ENCODE data around the gene OR2L13.
"Not testable (repeated sequence)": the region's sequence is repeated elsewhere in the genome, so short reads cannot be mapped to it uniquely, and the experiment has no call there.

Gene OR2L13, protein sequence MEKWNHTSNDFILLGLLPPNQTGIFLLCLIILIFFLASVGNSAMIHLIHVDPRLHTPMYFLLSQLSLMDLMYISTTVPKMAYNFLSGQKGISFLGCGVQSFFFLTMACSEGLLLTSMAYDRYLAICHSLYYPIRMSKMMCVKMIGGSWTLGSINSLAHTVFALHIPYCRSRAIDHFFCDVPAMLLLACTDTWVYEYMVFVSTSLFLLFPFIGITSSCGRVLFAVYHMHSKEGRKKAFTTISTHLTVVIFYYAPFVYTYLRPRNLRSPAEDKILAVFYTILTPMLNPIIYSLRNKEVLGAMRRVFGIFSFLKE

DNA sequence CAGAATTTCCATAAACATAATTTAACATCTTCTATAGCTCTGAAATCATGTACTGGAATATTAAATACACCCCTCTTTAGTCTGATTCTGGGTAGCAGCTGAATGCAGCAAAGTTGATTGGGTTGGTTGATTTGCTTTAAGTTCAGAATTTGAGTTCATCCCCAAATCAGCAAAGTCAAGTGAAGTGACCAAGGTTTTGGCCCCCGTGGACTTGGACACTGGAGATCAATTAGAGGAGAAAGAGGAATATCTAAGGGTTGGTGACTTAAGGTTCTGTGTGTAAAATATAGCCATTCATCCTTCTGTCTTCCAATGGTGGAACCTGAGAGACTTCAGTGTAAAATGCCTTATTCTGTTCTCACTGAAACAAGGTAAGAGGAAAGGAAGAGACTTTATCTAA, at the start of gene OR2L13:
Gene OR2L13 (plus strand): TSS at position 301 of the 400 bp plus-strand sequence. CDS start 4,192 bp downstream, outside the sequence.
- no peak for DNase-seq

DNA sequence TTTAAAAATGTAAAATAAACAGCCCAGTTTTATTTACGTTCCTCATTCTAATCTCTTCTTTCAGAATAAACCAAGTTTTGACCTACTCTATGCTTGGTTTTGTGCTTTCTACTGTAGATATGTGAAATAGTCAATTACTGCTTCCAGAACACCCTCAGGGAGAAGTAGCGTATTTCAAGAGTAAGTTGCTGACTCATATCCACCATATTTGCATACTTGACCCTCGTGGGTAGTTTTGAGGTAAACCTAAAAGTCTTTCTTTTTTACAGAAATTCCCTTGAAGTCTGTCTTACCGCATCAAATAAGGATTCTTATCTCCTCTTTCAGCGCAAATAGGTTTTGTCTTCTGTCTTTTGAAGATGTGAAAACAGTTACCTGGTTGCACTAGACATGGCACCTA, 49.8 kb upstream of the OR2L13 start:
- DNase-seq = no peak

DNA sequence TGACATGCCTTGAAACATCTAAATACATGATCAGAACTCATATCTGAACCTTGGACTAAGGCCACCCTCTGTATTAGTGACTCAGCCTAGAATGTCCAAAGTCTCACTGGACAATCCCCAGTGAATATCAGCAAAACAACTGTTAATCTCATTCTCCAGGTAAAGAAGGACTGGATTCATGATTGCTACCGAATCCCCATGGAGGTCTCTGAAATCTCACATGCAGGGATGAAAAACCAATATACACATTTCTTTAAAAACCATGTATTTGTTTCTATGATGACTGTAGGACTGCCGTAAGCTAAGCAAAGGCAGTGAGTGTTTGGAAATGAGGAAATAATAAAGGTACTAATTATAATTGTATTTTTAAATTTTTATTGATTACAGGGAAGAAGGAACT, 48.4 kb upstream of the OR2L13 start, which contains the start of gene OR2L3:
Gene OR2L3 (plus strand): TSS at position 301 of the 400 bp plus-strand sequence. CDS start 13,846 bp downstream, outside the sequence.
- no peak for DNase-seq

DNA sequence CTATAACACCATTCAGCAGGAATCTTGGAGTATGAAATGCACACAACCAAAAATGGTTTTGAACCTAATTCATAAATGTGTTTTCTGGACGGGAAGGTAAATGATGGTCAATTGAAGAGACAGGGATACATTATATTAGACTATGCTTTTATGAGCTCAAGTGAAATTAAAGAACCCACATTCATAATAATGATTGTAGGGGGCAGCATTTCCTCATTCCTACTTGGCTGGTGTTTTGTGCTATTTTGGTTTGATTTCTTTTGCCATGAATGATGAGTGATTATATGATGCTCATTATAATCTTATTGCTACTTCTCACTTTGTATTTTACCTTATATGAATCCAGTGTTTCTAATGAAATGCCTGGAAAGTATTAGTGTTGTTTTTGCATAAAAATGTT, 48.0 kb upstream of the OR2L13 start:
- no peak for DNase-seq

DNA sequence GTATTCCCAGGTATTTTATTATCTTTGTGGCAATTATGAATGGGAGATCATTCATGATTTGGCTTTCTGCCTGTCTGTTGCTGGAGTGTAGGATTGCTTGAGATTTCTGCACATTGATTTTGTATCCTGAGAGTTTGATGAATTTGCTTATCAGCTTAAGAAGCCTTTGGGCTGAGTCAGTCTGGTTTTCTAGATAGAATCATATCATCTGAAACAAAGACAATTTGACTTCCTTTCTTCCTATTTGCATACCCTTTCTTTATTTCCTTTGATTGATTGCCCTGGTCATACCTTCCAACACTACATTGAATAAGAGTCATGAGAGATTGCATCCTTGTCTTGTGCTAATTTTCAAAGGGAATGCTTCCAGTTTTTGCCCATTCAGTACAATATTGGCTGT, 40.3 kb upstream of the OR2L13 start:
- no peak for DNase-seq

DNA sequence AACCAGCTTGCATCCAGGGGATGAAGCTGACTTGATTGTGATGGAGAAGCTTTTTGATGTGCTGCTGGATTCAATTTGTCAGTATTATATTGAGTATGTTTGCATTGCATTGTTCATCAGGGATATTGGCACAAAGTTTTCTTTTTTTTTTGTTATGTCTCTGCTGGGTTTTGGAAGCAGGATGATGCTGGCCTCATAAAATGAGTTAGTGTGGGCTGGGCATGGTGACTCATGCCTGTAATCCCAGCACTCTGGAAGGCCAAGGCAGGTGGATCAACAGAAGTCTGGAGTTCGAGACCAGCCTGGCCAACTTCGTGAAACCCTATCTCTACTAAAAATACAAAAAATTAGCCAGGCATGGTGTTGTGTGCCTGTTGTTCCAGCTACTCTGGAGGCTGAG, 39.7 kb upstream of the OR2L13 start:
- no peak for DNase-seq

DNA sequence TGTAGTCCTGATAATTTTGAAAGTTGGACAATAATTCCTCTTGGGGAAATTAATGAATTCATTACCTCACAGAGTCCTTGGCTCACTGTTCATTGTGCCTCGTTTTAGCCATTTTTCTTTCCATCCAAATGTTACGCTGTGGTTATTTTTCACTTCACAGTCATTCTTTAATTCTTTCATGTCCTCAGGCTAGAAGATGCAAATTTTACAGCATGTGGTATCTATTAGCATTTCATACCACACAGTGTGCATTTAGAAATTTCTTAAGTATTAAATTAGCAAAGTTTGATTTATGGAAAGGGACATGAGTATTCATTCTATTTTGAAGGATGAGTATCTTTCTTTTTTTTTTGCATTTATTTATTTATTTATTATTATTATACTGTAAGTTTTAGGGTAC, 29.9 kb upstream of the OR2L13 start:
- DNase-seq = no peak

DNA sequence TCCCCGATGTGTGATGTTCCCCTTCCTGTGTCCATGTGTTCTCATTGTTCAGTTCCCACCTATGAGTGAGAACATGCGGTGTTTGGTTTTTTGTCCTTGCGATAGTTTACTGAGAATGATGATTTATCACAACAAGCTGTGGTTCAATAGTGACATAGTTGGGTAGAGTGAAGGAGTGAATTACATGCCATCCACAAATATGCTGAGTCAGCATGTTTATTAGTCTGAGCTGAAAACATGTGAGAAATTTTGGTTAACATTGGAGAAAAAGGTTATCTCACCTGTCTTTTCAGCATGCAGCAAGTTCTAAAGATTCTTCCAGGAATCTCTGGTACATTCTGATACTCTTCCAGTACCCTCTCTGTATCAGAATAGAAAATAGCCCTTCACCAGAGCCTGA, 29.4 kb upstream of the OR2L13 start:
- DNase-seq = no peak

DNA sequence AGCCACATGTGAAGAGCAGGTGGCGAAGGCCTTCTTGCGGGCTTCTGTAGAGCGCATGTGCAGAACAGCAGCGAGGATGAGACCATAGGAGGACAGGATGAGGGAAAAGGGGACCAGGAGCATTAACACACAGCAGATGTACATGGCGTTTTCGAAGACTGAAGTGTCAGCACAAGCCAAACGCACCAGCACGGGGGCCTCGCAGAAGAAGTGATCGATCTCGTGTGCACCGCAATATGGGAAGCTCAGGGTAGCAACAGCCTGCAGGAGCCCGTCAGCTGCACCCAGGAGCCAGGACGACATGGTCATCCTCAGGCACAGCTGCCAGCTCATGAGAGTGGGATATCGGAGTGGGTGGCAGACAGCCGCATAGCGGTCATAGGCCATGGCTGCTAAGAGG, 11.1 kb upstream of the OR2L13 start:
- DNase-seq = not testable (repeated sequence)

DNA sequence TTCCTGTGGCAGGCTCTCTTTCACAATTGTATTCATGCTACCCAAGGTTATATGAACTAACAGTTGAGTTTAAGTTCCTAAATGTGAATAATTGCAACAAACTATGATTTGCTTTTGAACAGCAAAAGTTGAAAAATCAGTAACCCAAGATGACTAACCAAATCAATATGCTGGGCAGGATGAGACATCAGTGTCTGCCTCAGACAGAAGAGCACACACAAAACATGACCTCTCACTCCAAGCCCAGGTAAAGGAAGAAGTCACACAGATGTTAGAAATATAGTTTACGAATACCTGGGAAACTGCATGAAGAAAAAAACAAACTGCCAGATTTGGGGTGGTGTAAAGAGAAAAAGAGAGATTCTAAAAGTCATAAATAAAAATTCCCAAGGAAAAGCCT, 3.5 kb downstream of the OR2L13 start:
- DNase-seq = no peak

DNA sequence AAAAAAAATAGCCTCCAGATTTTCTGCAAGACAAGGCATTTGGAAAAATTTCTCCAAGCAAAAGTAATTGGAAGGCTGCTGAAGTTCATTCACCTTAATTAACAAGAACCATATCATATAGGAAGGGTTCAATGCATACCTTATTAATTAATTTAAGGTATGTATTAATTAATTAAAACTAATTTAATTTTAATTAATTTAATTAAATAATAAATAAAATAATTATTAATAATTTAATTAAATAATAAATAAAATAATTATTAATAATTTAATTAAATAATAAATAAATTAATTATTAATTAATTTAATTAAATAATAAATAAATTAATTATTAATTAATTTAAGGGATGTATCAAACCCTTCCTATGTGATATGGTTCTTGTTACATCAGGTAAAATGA, 7.9 kb downstream of the OR2L13 start:
- DNase-seq = no peak

DNA sequence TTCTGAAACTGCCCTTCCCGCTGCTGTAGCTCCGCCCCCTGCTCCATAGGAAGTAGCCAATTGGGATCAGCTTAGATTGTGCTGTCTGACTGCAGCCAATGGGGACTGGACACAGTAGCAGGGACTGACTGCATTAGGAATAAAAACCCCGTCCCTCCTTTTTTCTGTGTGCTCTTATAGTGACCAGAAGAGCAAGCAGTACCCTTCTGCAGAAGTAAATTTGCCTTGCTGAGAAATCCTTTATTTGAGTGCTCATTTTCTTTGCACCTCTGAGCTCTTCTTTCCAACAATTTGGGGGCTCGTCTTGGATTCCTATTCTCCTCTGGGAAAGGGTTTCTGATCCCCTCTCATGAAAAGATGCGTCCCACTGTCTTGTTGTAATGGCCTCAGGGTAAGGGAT, 16.2 kb downstream of the OR2L13 start:
- no peak for DNase-seq

DNA sequence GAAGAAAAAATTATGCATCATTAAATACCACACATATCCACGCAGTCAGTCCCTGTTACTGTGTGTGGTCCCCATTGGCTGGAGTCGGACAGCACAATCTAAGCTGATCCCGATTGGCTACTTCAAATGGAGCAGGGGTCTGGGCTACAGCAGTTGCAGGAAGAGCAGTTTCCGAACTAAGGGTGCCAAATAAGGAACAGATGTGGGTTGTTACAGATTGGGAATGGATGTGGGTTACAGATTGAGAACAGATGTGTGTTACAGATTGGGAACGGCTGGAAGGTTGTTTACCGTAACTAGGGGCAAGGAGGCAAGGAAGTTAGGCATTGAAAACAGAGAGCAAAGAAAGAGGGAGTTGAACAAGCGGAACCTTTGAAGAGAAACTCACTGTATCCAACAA, 19.9 kb downstream of the OR2L13 start:
- no peak for DNase-seq

DNA sequence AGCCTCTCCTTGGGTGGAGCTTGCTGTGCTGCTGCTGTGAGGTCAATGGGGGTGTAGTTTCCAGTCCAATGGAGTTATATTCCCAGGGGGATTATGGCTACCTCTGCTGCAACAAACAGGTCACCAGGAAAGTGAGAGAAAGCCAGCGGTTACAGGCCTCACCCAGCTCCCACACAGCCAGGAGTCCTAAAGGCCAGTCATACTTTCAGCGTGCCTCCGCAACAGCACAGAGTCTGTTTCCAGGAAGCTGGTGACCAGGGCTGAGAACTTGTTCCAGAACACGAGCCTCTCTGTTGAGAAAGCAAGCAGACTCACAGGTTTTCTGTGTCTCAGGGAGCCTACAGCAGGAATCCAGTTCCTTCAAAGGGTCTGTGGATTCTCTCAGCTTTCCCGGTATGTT, 32.7 kb downstream of the OR2L13 start:
- DNase-seq = no peak

DNA sequence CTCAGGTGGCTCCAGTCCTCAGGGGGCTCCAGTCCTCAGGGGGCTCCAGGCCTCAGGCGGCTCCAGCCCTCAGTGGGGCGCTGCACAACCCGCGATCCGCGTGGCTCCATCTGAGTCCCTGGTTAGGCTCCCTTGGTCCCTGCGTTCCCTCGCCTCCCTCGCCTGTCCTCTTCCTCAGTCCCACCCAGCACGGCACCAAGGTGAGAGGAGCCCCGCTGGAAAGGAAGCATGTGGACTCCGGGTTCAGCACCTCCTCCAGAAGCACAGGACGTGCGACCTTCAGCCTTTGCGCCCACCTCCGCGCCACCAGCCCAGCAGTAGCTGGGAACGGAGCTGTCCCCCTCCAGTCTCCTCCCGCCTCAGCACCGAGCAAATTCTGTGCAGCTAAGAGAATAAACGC, 41.8 kb downstream of the OR2L13 start:
- no peak for DNase-seq

DNA sequence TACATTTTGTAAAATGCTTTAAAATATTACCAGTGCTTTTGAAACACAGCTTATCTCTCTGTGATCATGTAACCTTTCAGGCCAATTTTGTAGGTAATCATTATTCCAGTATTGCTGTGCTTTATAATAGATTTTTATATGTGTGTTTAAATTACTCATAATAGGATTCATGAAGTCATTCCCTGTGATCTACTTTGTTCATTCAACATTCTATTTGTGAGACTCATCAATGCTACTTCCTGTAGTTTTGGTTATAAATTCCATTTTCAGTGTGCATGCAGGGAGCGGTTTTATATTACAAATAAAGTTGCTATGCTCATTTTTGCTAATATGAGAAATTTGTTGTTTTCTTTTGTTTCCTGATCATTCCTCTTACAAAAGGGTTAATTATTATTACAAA, 45.9 kb downstream of the OR2L13 start:
- DNase-seq = no peak

DNA sequence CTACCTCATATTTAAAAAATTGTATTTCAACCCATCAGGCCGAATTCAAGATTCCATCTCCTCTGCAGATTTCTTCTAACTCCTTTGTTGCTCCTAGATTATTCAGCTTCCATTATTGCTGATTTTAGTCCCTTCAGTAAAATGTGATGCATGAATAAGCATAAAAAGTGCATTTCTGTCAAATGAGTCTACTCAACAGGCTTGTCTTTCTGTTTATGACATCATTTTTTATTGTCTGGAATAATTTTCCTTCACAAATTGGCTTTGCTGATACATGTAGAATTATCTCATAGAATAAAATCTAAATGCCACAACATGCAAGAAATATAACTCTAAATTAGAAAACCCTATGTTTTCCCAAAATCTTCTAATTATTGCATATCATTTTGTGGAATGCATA, 48.3 kb downstream of the OR2L13 start:
- no peak for DNase-seq

DNA sequence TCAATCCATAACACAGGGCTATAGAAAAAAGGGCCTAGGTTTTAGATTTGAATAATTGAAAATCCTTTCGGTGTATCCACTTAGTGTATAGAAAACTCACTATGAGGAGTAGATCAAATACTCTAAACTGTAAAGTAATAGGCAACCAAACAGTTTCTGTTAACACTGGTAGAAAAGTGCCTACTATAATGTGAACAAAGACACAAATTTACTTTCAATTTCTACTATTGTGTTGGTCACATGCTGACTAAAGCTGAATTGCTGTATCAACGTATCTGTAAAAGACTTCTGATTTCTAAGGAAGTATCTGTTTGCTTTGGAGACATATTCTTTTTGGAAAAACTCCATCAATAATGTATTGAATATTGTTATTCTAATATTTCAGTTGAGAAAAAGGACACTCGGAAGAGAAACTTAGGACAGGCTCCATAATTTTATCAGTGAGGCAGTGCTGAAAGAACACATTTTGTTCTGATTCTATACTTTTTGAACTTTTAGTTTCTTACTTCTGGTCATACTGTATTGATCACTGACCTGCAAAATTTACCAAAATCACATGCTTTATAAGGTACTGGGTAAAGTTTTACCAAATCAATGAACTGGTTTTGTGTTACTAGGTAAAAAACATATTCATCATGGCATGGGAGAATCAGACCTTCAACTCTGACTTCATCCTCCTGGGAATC, 49.7 kb downstream of the OR2L13 start, which contains the start of gene OR2M5:
Gene OR2M5 (plus strand): TSS at position 636 of the 686 bp plus-strand sequence. CDS start 0 bp downstream, at position 636.
- DNase-seq = no peak
